ENCODE measurements around the gene PRRG2.
"Not testable (repeated sequence)": the region's sequence is repeated elsewhere in the genome, so short reads cannot be mapped to it uniquely, and the experiment has no call there.

PRRG2 gene

DNA sequence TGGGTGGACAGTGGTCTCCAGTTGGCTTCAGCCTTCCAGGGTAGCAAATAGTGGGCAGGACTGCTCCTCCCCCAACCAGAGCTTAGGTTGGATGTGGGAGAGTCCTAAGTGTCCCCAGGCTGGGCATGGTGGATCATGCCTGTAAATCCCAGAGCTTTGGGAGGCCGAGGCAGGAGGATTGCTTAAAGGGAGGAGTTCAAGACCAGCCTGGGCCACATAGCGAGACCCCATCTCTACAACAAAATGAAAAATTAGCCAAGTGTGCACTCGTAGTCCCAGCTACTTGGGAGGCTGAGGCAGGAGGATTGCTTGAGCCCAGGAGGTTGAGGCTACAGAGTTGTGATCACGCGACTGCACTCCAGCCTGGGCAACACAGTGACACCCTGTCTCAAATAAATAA, 51.5 kb downstream of the PRRG2 start:
- TF ChIP-seq POLR2AphosphoS5 (IDR thresholded peaks at IDR 0.05; ENCODE audit: borderline replicate concordance, low read depth, low read length) (no peak), FOXP2 (optimal IDR thresholded peaks at IDR 0.05; ENCODE audit: control extremely low read depth, extremely low read length, insufficient read depth) (no peak)
- H3K4me3 ChIP-seq, result no peak overlapping the region
- H3K9ac ChIP-seq (ENCODE audit: insufficient read length), result no peak overlapping the region

DNA sequence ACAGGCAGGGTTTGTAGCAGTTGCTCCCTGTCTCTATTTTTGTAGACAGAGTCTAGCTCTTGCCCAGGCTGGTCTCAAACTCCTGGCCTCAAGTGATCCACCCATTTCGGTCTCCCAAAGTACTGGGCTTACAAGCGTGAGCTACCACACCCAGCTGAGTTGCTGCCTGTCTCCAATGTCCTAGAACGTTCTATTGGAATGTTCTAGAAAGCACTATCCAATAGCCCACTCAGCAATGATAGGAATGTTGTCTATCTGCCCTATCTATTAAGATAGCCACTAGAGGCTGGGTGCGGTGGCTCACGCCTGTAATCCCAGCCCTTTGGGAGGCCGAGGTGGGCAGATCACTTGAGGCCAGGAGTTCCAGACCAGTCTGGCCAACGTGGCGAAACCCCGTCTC, 52.2 kb downstream of the PRRG2 start:
- H3K27ac ChIP-seq, result peak overlapping the region; percentile 31; the same call in 1 of the 2 replicates
- H3K9me3 ChIP-seq (ENCODE audit: low read depth, low read length); H3K9ac ChIP-seq (ENCODE audit: insufficient read length); H3K4me3 ChIP-seq; DNase-seq (ENCODE audit: low read depth, low spot score); H3K36me3 ChIP-seq (ENCODE audit: insufficient read depth, low read length): not testable (repeated sequence)

More for the DNA sequence above, 51.5 kb downstream of the PRRG2 start:
- no peak for DNase-seq (ENCODE audit: low read depth, low spot score)
- Histone ChIP-seq H3K9me3 (ENCODE audit: low read depth, low read length) (no peaks in the 10 kb centered on the region), H3K36me3 (ENCODE audit: insufficient read depth, low read length) (no peaks in the 10 kb centered on the region), H3K27ac (no peak overlapping the region)

DNA sequence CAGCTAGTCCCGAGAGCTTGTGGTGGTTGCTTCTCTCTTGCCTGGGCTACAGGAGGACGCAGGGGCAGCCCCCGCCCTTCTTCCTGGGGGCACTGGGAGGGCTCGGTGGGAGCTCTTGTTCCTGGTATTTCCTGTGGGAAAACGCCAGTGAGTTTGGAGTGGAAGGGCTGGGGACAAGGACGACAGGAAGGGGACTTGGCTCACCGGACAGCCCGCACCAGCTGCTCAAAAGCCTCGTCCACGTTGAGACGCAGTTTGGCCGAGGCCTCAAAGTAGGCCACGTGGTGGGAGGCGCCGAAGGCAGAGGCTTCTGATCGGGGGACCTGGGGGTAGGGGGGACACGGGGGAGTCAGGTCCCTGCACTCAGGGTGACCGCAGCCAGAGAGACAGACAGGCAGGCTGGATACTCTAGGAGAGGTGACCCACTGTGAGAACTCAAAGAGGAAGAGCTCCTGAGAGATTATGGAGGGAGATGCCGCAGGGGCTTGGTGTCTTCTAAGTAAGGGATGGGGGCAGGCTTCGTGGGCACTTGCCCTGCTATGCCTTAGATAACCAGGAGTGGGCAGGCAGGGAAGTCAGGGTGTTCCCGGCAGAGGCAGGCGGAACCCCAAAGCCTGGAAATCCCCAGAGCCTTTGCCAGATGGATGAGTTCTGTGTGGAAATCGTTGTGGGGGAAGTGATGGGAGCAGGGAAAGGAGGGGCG, 54.6 kb downstream of the PRRG2 start:
- H3K27ac ChIP-seq, result peak overlapping the region; percentile 5; the same call in 1 of the 2 replicates
- H3K9ac ChIP-seq (ENCODE audit: insufficient read length), result no peak overlapping the region
- H3K4me3 ChIP-seq, result no peak overlapping the region
- no peaks in the 10 kb centered on the region for H3K36me3 ChIP-seq (ENCODE audit: insufficient read depth, low read length)
- H3K9me3 ChIP-seq (ENCODE audit: low read depth, low read length), result no peaks in the 10 kb centered on the region
- TF ChIP-seq EZH2 (IDR thresholded peaks at IDR 0.05) (no peak), POLR2AphosphoS5 (IDR thresholded peaks at IDR 0.05; ENCODE audit: borderline replicate concordance, low read depth, low read length) (no peak; the same call in 1 of the 2 replicates), FOXP2 (optimal IDR thresholded peaks at IDR 0.05; ENCODE audit: control extremely low read depth, extremely low read length, insufficient read depth) (no peak)
- no peak for DNase-seq (ENCODE audit: low read depth, low spot score)

DNA sequence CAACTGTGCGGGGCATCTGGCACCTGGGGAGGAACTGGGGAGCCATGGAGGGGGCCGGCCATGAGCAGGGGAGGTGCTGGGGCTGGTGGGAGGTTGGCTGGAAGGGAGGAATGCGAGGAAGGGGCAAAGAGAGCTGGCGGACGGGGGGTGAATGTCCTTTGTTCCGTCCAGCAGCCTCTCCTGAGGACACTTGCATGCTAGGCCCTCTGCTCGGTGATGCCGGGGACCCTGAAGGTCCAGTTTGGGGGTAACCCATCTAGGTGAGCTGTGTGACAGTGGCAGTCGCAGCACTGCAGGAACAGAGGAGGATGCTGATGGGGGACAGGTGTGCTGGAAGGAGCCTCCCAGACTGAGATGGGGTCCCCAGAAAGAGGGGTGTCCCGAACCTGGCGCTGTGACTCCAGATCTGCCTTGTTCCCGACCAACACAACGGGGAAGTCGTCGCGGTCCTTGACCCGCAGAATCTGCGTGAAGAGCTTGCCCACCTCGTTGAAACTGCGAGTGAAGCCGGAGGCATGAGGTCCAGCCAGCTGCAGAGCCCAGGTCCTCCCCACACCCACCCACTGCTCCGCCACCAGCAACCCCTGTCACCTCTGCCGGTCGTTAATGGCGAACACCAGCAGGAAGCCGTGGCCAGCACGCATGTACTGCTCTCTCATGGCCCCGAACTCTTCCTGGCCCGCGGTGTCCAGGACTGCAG, 55.3 kb downstream of the PRRG2 start:
- Histone ChIP-seq H3K9me3 (ENCODE audit: low read depth, low read length) (no peaks in the 10 kb centered on the region), H3K9ac (ENCODE audit: insufficient read length) (no peak overlapping the region), H3K4me3 (no peak overlapping the region), H3K27ac (no peak overlapping the region; the same call in 1 of the 2 replicates), H3K36me3 (ENCODE audit: insufficient read depth, low read length) (no peaks in the 10 kb centered on the region)
- no peak for DNase-seq (ENCODE audit: low read depth, low spot score)
- TF ChIP-seq POLR2AphosphoS5 (IDR thresholded peaks at IDR 0.05; ENCODE audit: borderline replicate concordance, low read depth, low read length) (no peak), FOXP2 (optimal IDR thresholded peaks at IDR 0.05; ENCODE audit: control extremely low read depth, extremely low read length, insufficient read depth) (no peak), EZH2 (IDR thresholded peaks at IDR 0.05) (no peak)

DNA sequence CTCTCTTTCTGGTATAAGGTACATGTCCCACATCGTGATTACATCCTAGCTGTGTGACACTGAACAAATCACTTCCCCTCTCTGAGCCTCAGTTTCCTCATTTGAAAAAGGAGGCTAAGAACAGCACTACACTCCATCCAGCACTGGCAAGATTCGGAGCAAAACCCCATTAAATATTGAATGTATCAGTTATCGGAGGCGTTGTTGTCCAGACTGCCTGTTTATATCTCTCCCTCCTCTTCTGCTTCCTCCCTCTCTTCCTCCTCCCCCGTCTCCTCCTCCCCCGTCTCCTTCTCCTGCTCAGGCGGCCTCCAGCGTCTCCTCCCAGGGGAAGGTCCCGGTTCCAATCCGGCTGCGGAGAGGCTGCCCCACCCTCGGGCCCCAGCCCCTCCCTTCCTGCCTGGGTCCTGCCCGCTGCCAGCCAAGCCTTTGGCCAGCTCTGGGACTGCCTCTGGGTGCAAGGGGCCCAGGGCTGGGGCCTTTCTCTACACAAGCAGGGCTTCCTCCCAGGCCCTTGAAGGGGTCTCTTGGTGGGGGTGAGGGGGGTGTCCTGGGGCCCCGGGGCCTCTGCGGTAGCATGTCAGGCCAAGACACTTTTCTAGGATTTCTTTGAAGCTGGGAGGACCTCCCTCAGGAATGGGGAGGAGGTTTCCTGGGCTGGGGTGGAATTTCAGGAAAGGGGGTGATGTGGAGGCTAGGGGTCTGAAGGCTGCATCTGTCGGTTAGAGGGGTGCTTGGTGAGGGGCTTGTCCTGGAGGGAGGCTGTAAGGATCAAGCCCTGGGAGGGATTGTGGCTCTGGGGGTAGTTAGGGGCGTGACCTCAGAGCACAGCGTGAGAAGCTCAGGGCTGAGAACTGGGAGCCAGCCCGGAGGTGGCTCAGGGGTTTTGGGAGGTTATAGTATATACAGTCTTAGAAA, 57.0 kb downstream of the PRRG2 start:
- DNase-seq (ENCODE audit: low read depth, low spot score), result no peak
- no peaks in the 10 kb centered on the region for H3K36me3 ChIP-seq (ENCODE audit: insufficient read depth, low read length)
- peak overlapping the region; percentile 73 for H3K4me3 ChIP-seq
- peak overlapping the region; percentile 52 for H3K9ac ChIP-seq (ENCODE audit: insufficient read length)
- H3K9me3 ChIP-seq (ENCODE audit: low read depth, low read length), result no peaks in the 10 kb centered on the region
- TF ChIP-seq POLR2AphosphoS5 (IDR thresholded peaks at IDR 0.05; ENCODE audit: borderline replicate concordance, low read depth, low read length) (0 out of 2 replicates have a peak, but pooled peaks have one; percentile 35), FOXP2 (optimal IDR thresholded peaks at IDR 0.05; ENCODE audit: control extremely low read depth, extremely low read length, insufficient read depth) (no peak)
- H3K27ac ChIP-seq, result peak overlapping the region; percentile 84

DNA sequence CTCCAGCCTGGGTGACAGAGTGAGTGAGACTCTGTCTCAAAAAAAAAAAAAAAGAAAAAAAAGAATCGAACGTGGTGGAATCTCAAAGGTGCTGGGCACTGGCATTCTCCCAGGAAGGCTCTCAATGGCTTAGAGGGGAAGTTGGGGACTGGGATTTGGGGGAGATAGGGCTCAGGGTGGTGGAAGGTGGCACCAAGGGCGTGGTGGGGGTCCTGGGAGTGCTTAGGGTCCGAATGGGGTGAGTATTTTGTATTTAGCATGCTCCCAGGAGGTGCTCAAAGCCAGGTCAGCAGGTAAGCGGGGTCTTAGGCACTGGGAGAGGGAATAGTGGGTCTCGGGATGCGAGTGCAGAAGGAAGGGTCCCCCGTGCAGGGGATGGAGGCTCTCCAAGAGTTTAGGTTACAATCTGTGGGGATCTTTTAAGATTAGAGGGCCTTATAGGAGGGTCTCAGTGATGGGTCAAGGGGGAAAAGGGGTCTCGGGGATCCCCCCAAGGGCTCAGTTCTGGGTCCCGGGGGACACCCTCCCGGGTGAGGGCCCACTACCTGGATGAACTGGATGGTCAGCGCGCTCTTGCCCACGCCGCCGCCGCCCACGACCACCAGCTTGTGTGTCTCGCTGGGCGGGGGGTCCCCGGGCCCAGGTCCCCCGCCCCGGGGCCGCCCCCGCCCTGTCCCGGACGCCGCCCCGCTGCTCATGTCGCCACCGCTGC, 58.4 kb downstream of the PRRG2 start:
- Histone ChIP-seq H3K9ac (ENCODE audit: insufficient read length) (peak overlapping the region; percentile 64), H3K36me3 (ENCODE audit: insufficient read depth, low read length) (no peaks in the 10 kb centered on the region), H3K9me3 (ENCODE audit: low read depth, low read length) (no peaks in the 10 kb centered on the region), H3K27ac (peak overlapping the region; percentile 84), H3K4me3 (peak overlapping the region; percentile 79)
- DNase-seq (ENCODE audit: low read depth, low spot score), result no peak
- TF ChIP-seq FOXP2 (optimal IDR thresholded peaks at IDR 0.05; ENCODE audit: control extremely low read depth, extremely low read length, insufficient read depth) (no peak), POLR2AphosphoS5 (IDR thresholded peaks at IDR 0.05; ENCODE audit: borderline replicate concordance, low read depth, low read length) (no peak), EZH2 (IDR thresholded peaks at IDR 0.05) (no peak)

DNA sequence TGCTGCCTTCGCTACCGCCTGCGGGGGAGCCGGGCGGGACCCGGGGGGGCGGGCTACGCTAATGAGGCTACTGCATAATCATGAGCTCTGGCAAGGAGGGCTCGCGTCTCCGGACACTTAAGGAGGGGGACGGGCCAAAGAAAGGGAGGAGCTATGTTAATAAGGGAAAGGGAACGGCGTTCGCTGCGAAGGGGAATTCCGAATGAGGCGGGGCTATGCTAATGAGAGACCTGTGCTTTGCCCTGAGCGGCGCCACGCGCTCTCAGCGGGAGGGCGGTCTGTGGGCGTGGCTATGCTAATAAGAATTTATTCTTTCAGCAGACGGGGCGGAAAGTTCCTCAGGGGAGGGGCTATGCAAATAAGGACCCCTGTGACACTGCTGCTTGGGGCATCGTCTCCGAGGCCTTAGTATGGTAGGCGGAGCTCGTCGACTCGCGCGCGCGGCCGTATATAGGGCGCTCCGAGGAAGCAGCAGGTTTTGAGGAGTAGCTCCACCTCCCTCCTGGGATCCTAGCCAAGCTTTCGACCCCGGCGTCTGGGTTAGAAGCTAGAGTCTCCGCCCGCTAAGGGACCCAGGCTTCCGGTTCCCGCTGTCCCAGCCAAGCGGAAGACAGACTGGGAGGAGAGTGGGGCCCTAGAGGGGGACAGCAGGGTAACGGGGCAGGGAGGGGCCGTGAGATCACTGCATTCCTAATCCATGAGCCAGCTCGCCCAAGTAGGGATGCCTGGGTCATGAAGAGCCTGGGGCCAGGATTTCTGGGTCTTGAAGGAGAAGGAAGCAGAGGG, 59.2 kb downstream of the PRRG2 start, which contains the start of gene RRAS:
TSS of gene RRAS (minus strand) at position 31 of the 786 bp plus-strand sequence. CDS start 45 bp downstream, outside the sequence.
- Histone ChIP-seq H3K27ac (peak within 1 kb of the TSS; percentile 99), H3K4me3 (peak within 1 kb of the TSS; percentile 88), H3K36me3 (ENCODE audit: insufficient read depth, low read length) (no peaks in the 10 kb centered on the region; the same call in 1 of the 2 replicates), H3K9me3 (ENCODE audit: low read depth, low read length) (no peaks in the 10 kb centered on the region), H3K9ac (ENCODE audit: insufficient read length) (peak within 1 kb of the TSS; percentile 83)
- DNase-seq (ENCODE audit: low read depth, low spot score), result peak; percentile 100
- TF ChIP-seq FOXP2 (optimal IDR thresholded peaks at IDR 0.05; ENCODE audit: control extremely low read depth, extremely low read length, insufficient read depth), result peak; percentile 78
- peak; percentile 78 for TF ChIP-seq POLR2AphosphoS5 (IDR thresholded peaks at IDR 0.05; ENCODE audit: borderline replicate concordance, low read depth, low read length)
- no peak for TF ChIP-seq EZH2 (IDR thresholded peaks at IDR 0.05)

Measured in SK-N-MC (cell line).